ENCODE measurements around the gene FARS2.

FARS2 gene

GRCh38 chr6:5583528-5583927, 322.2 kb downstream of the FARS2 start:
- DNase-seq (ENCODE audit: low read depth) = no peak

DNA sequence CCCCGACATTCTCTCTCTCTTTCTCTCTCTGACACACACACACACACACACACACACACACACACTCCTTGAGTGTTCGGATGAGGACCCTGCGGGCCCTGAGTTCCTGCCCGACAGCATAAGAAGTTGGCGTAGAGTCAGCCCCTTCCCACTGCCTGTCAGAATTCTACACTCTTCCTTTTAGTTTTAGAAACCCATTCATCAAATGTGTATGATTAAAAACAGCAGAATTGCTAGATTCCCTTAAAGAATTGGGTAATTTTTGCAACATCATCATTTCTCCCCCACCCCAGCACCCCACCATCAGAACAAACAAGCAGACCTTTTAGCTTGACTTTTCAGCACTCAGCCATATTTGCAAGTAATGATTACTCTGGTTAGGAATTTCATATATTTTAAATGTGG, 322.8 kb downstream of the FARS2 start:
- DNase-seq (ENCODE audit: low read depth) = no peak

- no peak for DNase-seq (ENCODE audit: low read depth)
Measured at GRCh38 chr6:5587648-5588047, 326.3 kb downstream of the FARS2 start.

- DNase-seq (ENCODE audit: low read depth) = no peak
Measured at GRCh38 chr6:5589422-5590141, 328.3 kb downstream of the FARS2 start.

DNA sequence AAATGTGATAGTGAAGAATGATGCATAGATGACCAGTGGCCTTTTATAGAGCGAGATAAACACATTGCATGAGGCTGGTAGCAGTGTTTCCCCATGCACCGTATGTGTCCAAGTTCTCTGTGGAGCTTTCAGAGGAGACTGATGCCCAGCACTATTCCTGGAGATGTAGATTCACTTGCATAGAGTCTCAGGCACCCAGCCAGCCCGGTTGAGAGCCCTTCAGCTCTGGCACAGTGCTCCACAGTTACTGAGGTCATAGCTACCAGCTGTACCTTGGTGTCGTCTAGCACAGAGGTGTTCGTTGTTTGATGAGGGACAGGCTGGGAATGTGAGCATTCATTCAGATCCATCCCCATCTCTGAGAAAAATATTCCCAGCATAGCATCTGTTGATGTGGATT, 328.9 kb downstream of the FARS2 start:
- no peak for DNase-seq (ENCODE audit: low read depth)

DNA sequence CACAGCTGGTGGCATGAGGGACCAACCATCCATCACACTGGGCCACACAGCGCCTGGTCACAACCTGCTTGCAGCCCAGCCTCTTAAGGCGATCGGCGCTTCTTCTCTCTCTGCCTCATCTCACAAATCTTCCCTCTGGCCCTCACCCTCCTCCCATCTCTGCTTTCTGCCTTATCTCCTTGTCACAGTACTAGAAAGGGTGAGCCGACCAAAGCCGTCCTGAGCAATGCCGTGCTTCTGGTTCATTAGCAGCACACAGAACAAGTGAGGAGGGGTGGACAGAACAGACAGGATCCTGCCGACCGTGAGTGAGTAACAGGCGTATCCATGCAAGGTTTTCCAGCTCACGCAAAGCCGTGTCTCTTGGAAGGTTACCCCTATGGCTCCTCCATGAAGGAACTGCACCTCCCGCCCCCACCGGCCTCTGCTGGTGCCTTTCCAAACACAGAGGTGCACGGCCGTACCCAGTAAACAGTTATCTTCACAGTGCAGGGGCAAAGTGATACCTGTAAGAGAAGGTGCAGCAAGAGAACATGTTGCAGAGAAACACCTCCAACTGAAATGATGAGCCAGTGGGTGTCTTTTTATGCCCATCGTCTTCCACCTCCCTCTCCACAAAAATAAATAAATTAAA, 331.7 kb downstream of the FARS2 start:
- DNase-seq (ENCODE audit: low read depth) = no peak

DNA sequence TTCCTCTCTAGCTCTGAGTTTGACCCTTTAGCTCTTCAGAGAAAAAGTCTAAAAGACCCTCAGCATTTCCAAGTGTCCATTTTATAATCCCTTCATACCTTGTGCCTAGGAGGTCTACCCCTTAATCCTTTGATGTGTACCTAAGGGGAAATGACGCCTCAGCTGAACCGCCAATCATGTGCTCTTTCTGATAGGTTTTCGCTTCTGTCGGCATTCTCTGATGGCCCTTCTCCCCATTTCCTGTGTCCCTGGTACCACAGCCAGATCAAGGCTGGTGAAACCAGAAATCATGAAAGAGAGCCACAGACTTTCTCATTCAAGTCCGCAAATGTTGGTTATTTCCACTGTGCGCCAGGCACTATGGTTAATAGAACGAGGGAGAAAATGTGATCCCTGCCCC, 333.9 kb downstream of the FARS2 start:
- no peak for DNase-seq (ENCODE audit: low read depth)

DNA sequence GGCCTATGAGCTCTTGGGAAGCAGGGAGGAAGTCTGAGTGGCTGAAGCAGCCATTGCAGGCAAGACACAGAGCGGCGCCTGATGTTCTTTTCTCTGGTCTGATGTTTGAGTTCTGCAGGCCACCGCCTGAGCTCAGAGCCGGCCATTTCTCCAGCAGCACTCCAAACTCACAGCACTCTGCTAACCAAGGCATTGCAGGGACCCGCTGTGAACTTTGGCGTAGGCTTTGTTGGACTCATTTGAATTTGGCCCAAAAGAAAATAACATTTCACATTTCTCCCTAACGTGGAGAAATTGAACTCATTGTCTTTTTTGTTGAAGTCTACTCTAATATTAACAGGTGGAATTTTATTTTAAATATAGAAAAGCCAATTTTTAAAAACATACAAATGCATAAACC, 336.1 kb downstream of the FARS2 start:
- no peak for DNase-seq (ENCODE audit: low read depth)

DNA sequence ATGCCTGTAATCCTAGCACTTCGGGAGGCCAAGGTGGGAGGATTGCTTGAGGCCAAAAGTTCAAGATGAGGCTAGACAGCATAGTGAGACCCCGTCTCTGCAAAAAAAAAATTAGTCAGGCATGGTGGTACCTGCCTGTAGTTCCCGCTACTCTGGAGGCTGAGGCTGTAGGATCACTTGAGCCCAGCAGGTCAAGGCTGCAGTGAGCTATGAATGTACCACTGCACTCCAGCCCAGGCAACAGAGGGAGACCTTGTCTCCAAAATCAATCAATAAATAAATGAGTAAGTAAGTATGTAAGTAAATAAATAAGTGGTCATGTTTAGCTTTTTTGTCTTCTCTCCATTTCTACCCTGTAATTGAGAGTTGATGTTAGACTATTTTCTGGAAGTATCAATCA, 336.8 kb downstream of the FARS2 start:
- no peak for DNase-seq (ENCODE audit: low read depth)

- DNase-seq (ENCODE audit: low read depth) = no peak
Measured at GRCh38 chr6:5599127-5599526, 337.8 kb downstream of the FARS2 start.

DNA sequence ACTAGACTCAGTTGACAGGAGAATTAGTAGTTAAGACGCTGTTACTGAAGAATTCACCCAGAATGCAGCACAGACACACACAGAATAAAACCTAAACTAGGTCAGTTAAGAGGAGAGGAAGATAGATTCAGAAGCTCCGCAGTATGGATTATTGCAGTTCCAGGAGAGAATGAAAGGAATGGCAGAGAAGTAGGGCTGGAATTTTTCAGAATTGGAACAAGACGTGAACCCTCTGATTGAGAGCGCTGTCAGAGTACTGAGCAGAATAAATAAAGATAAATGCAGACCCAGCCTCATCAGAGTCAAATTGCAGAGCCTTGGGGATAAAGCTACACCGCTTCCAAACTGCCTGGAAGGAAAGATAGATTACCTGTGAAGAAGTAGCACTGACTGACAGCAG, 344.6 kb downstream of the FARS2 start:
- DNase-seq (ENCODE audit: low read depth) = no peak

GRCh38 chr6:5606546-5606945, 345.2 kb downstream of the FARS2 start:
- DNase-seq (ENCODE audit: low read depth) = no peak

DNA sequence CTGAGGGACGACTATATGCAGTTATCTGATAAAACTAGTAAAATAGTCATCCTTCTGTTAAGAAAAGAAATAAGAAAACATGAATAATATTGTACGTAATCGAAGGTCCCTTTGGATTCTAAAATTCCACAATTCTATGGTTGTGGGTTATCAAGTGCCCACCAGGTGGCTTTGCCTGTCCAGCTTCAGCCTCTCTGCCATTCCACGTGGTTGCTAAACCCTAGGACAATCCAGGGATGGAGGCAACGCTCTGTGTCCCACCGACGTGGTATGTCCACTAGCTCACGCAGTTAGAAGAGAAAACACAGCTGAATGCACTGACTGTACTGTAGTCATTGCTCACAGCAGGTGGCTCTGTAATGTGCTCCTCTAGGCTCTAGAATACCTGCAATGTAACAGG, 349.3 kb downstream of the FARS2 start:
- no peak for DNase-seq (ENCODE audit: low read depth)

DNA sequence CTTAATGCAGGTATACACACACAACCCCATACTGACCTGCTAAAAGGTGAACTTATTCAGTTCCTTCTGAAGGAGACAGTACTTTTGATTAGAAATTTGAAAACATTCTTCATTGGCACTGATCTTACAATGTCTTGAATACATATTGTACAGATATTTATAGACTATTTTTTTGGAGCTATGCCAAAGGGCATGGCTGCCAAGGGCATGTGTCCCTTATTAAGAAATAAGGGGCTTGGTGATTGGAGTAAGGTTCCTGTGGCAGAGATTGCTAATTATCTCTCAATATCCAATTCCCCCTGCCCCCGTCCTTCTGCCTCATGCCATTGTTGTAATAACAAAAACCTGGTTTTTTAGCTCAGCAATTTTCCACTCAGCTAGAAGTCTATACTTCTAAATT, 355.9 kb downstream of the FARS2 start:
- DNase-seq (ENCODE audit: low read depth) = no peak

- no peak for DNase-seq (ENCODE audit: low read depth)
Measured at GRCh38 chr6:5619249-5619648, 357.9 kb downstream of the FARS2 start.

DNA sequence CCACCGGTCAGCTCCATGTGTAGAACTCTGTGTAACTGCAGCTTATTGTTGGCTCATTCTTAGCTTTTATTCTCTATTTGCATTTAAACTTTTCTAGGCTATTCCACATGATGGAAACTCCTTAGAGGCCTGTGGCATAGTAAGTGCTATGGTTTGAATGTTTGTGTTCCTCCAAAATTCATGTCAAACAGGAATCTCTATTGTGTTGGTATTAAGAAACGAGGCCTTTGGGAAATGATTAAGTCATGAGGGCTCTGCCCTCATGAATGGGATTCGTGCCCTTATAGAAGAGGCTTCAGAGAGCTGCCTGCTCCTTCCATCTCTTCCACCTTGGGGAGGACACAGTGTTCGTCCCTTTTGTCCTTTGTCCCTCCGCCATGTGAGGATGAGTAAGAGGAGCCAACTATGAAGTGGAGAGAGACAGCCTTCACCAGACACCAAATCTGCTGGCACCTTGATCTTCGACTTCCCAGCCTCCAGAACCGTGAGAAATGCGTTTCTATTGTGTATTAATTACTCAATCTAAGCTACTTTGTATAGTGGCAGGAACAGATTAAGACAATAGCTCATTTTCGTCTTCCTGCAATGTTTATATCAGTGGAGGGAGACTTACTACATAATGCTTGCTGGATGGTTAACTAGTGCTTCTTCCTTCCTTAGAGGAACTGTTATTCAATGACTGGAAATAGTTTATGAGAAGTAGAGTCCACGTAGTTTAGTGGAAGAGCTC, 361.1 kb downstream of the FARS2 start:
- no peak for DNase-seq (ENCODE audit: low read depth)

GRCh38 chr6:5623769-5624168, 362.5 kb downstream of the FARS2 start:
- no peak for DNase-seq (ENCODE audit: low read depth)

- no peak for DNase-seq (ENCODE audit: low read depth)
Measured at GRCh38 chr6:5624256-5624655, 362.9 kb downstream of the FARS2 start.

DNA sequence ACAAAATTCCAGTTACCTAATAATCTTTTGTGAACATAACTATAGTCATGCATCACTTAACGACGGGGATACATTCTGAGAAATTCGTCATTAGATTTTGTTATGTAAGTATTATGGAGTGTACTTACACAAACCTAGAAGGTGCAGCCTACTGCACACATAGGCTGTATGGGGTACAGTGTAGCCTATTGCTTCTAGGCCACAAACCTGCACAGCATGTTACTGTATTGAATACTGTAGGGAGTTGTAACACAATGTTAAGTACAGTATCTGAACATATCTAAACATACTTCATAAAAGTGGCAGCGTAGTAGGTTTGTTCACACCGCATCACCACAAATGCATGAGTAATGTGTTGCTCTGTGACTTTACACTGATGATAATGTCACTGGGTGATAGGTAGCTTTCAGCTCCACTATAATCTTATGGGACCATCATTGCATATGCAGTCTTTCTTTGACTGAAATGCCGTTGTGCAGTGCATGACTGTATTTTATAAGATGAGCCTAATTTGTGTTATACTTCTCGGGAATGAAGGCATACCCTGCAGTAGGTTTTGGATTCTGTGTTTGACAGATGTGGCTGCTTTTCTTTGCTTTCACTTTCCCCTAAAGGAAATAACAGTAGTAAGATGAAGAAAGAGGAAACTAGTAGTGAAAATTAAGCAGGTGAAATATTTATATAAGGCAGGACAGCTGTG, 365.6 kb downstream of the FARS2 start:
- no peak for DNase-seq (ENCODE audit: low read depth)

DNA sequence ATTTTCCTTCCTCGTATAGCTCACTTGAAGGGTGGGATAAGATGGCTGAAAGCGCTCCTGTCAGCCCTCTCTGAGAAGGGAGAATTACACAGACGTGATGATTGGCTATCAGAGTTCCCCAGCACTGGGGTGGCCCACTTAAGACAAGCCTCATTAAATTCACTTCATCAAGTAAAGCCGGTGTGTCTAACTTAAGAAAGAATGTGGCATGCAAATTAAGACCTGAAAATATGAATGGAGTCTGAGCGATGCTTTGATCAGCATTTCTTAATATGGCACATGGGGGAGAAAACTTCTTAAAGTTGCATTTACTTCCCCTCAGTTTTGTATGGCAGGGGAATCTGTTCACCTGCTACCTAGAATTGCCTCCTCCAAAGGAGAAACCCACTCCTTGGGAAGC, 369.3 kb downstream of the FARS2 start:
- DNase-seq (ENCODE audit: low read depth) = no peak

GRCh38 chr6:5632348-5632935, 371.1 kb downstream of the FARS2 start:
- DNase-seq (ENCODE audit: low read depth) = no peak

DNA sequence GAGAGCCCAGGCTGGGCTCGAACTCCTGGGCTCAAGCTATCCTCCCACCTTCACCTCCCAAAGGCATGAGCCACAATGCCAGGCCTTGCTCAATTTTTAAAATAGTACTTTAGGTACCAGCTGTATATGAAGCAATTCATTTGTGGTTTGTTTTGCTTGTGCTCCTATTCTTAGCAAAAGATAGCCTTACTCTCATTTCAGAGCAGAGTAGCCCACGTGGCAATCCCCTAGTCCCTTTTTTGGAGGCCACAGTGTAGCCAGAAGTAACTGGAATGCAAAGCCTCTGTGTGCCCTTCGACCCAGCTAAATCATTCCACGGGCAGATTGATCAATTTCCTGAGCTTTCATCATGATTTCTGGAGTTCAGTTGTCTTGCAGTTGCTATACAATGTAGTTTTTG, 373.2 kb downstream of the FARS2 start:
- no peak for DNase-seq (ENCODE audit: low read depth)

Measured in stimulated activated CD8-positive, alpha-beta memory T cell treated with anti-CD3 and anti-CD28 coated beads, Interleukin-7, amount 100 ng/mL, for 24 hours (primary cell).